Measurements from ENCODE around the gene SLC41A1.

SLC41A1 gene

GRCh38 chr1:205813755-205814058 lies 709 bp upstream of the SLC41A1 start:
- DNase-seq (ENCODE audit: low read depth) = no peak
- peak overlapping the region; percentile 52 for H3K4me3 ChIP-seq (ENCODE audit: low read depth, low read length)
- TF ChIP-seq POLR2A (IDR thresholded peaks at IDR 0.05; ENCODE audit: extremely low read depth, insufficient read length) (no peak), MYC (IDR thresholded peaks at IDR 0.05; ENCODE audit: low read depth, low read length) (no peak), MAX (IDR thresholded peaks at IDR 0.05; ENCODE audit: low read depth, low read length) (no peak), CTCF (IDR thresholded peaks at IDR 0.05; ENCODE audit: low read depth, low read length) (no peak)

- peak; percentile 4 for DNase-seq (ENCODE audit: low read depth)
- H3K4me3 ChIP-seq (ENCODE audit: low read depth, low read length) = peak overlapping the region; percentile 28
- TF ChIP-seq MAX (IDR thresholded peaks at IDR 0.05; ENCODE audit: low read depth, low read length) (no peak), MYC (IDR thresholded peaks at IDR 0.05; ENCODE audit: low read depth, low read length) (no peak), CTCF (IDR thresholded peaks at IDR 0.05; ENCODE audit: low read depth, low read length) (no peak), POLR2A (IDR thresholded peaks at IDR 0.05; ENCODE audit: extremely low read depth, insufficient read length) (no peak)
Measured at GRCh38 chr1:205812271-205812877, 624 bp downstream of the SLC41A1 start.

GRCh38 chr1:205811660-205812059 lies 1.3 kb downstream of the SLC41A1 start:
- TF ChIP-seq MAX (IDR thresholded peaks at IDR 0.05; ENCODE audit: low read depth, low read length) (no peak), MYC (IDR thresholded peaks at IDR 0.05; ENCODE audit: low read depth, low read length) (no peak), CTCF (IDR thresholded peaks at IDR 0.05; ENCODE audit: low read depth, low read length) (no peak), POLR2A (IDR thresholded peaks at IDR 0.05; ENCODE audit: extremely low read depth, insufficient read length) (no peak)
- no peak overlapping the region for H3K4me3 ChIP-seq (ENCODE audit: low read depth, low read length)
- no peak for DNase-seq (ENCODE audit: low read depth)

GRCh38 chr1:205810448-205811157 lies 2.4 kb downstream of the SLC41A1 start:
- peak; percentile 25 for DNase-seq (ENCODE audit: low read depth)
- TF ChIP-seq POLR2A (IDR thresholded peaks at IDR 0.05; ENCODE audit: extremely low read depth, insufficient read length) = no peak
- TF ChIP-seq CTCF (IDR thresholded peaks at IDR 0.05; ENCODE audit: low read depth, low read length) = peak; percentile 24
- H3K4me3 ChIP-seq (ENCODE audit: low read depth, low read length) = no peak overlapping the region

- DNase-seq (ENCODE audit: low read depth) = no peak
- no peak for TF ChIP-seq CTCF (IDR thresholded peaks at IDR 0.05; ENCODE audit: low read depth, low read length)
- no peak for TF ChIP-seq MYC (IDR thresholded peaks at IDR 0.05; ENCODE audit: low read depth, low read length)
- no peak for TF ChIP-seq MAX (IDR thresholded peaks at IDR 0.05; ENCODE audit: low read depth, low read length)
- no peak for TF ChIP-seq POLR2A (IDR thresholded peaks at IDR 0.05; ENCODE audit: extremely low read depth, insufficient read length)
- no peak overlapping the region for H3K4me3 ChIP-seq (ENCODE audit: low read depth, low read length)
Measured at GRCh38 chr1:205809942-205810345, 3.1 kb downstream of the SLC41A1 start.

Measured in NB4 (cell line).